HepG2 (cell line): Measurements from ENCODE around the gene ABCB8. TPM values are rescaled to one million over a fixed set of nuclear protein-coding genes. Genes with fewer than 3 reads are reported as not detected.

Experiments used
- ATAC-seq: fragments of 200-7000 bp; cut with Tn5 transposase; 3 replicates; pipeline ENCODE4 v1.9.1; 2020; ENCODE audit warnings: mild to moderate bottlenecking, moderate library complexity
- BruUV-seq: library from RNA; stranded (reverse); fragments of 400-500 nt; replicated peaks from 2 replicates; lab custom pipeline; 2021; lab: Mats Ljungman, UMichigan
- CTCF ChIA-PET: fragments of 300-600 bp; formaldehyde crosslinking; extraction: SDS; loops from one replicate; lab custom pipeline; 2021; ENCODE audit warnings: low total read pairs, inconsistent platforms, low intra/inter-chr PET ratio; lab: Yijun Ruan, JAX
- POLR2A ChIA-PET: fragments of 350-600 bp; sonication (Branson Sonifier 250); formaldehyde crosslinking; loops from one replicate; lab custom pipeline; 2020; ENCODE audit warnings: antibody characterized with exemption, inconsistent platforms; lab: Yijun Ruan, JAX
- DNase-seq: peaks from one replicate; pipeline ENCODE4 v3.0.0-alpha.2; 2015; ENCODE audit warnings: low spot score
- FAIRE-seq: peaks from 3 replicates; lab custom pipeline; 2011; peaks lifted over from hg19 to GRCh38; lab: Jason Lieb, UNC
- H2AFZ ChIP-seq: one replicate; pipeline ENCODE4 v1.6.1; 2011; ENCODE audit warnings: low read length, inconsistent platforms
- H3K27ac ChIP-seq: fragments of 300-600 bp; 3 replicates; pipeline ENCODE4 v1.8.0; 2011; ENCODE audit warnings: mixed run types, mild to moderate bottlenecking, mixed read lengths, low read length, inconsistent platforms; ENCODE audit not compliant: insufficient read depth; ENCODE audit errors: extremely low read length
- H3K27me3 ChIP-seq, 2 experiments: fragments of 200-600 bp in 1 of 2; 2 replicates in 1 of 2; 3 replicates in 1 of 2; pipeline versions ENCODE4 v1.6.0 to v1.8.0; 2011; ENCODE audit warnings: low read length in 2 of 2, mild to moderate bottlenecking in 2 of 2, moderate library complexity in 2 of 2, inconsistent platforms in 1 of 2; ENCODE audit not compliant: insufficient read depth in 2 of 2, control insufficient read depth in 1 of 2
- H3K36me3 ChIP-seq, 2 experiments: fragments of 200-600 bp in 1 of 2; replicated peaks in 1 of 2; 2 replicates in 1 of 2; 3 replicates in 1 of 2; pipeline versions ENCODE4 v1.5.1 to v1.8.0; 2011; ENCODE audit warnings: low read length in 2 of 2, inconsistent platforms in 1 of 2; ENCODE audit not compliant: insufficient read depth in 2 of 2, control insufficient read depth in 1 of 2
- H3K4me1 ChIP-seq: 2 replicates; pipeline ENCODE4 v1.5.1; 2012; ENCODE audit warnings: low read length, inconsistent platforms; ENCODE audit not compliant: insufficient read depth
- H3K4me2 ChIP-seq: 2 replicates; pipeline ENCODE4 v1.6.0; 2011; ENCODE audit warnings: low read depth, low read length, inconsistent platforms
- H3K4me3 ChIP-seq, 3 experiments: fragments of 200-600 bp in 1 of 3; sonication (generic), shearing (Covaris generic) in 1 of 3; replicated peaks in 1 of 3; 2 replicates each; pipeline ENCODE4 v1.5.1; 2011 to 2016; ENCODE audit warnings: low read length in 3 of 3, inconsistent platforms in 2 of 3, low read depth in 2 of 3, mild to moderate bottlenecking in 2 of 3, control low read depth in 1 of 3, mixed read lengths in 1 of 3; ENCODE audit not compliant: insufficient read depth in 1 of 3
- H3K79me2 ChIP-seq: one replicate; pipeline ENCODE4 v1.6.1; 2011; ENCODE audit warnings: low read length, inconsistent platforms; ENCODE audit not compliant: insufficient read depth
- H3K9ac ChIP-seq: 2 replicates; pipeline ENCODE4 v1.6.0; 2011; ENCODE audit warnings: mild to moderate bottlenecking, low read depth, low read length, inconsistent platforms; ENCODE audit not compliant: insufficient read depth
- H3K9me3 ChIP-seq: 2 replicates; pipeline ENCODE4 v1.5.1; 2012; ENCODE audit warnings: mild to moderate bottlenecking, low read length
- H4K20me1 ChIP-seq: 2 replicates; pipeline ENCODE4 v1.6.0; 2011; ENCODE audit warnings: inconsistent platforms, mild to moderate bottlenecking, low read length, moderate library complexity; ENCODE audit not compliant: insufficient read depth
- AGO2 ChIP-seq: fragments of 200-400 bp; formaldehyde crosslinking; optimal IDR thresholded peaks from 2 replicates; pipeline ENCODE3; 2017; ENCODE audit warnings: mild to moderate bottlenecking, low read depth, low read length, moderate library complexity
- LBX2 ChIP-seq: sonication (generic); formaldehyde crosslinking; IDR thresholded peaks from 2 replicates; pipeline ENCODE4 v1.5.0; 2020; ENCODE audit warnings: missing genetic modification reagents, mild to moderate bottlenecking, borderline replicate concordance
- NAIF1 ChIP-seq: sonication (generic); formaldehyde crosslinking; IDR thresholded peaks from 2 replicates; pipeline ENCODE4 v1.5.0; 2020; ENCODE audit warnings: mild to moderate bottlenecking, missing genetic modification reagents, borderline replicate concordance
- RARA ChIP-seq: IDR thresholded peaks from 2 replicates; pipeline ENCODE4 v1.6.1; 2016; ENCODE audit warnings: missing genetic modification reagents, missing compliant biosample characterization
- RBFOX2 ChIP-seq: fragments of 200-400 bp; formaldehyde crosslinking; IDR thresholded peaks from 2 replicates; pipeline ENCODE4 v1.6.1; 2017; ENCODE audit warnings: low read depth, mild to moderate bottlenecking, low read length
- TBX3 ChIP-seq: fragments of 450-650 bp; IDR thresholded peaks from 2 replicates; pipeline ENCODE4 v1.6.1; 2017; ENCODE audit warnings: antibody characterized with exemption, mild to moderate bottlenecking, inconsistent platforms, borderline replicate concordance
- ZNF451 ChIP-seq: sonication (generic); formaldehyde crosslinking; IDR thresholded peaks from 2 replicates; pipeline ENCODE4 v1.5.0; 2020; ENCODE audit warnings: mild to moderate bottlenecking, missing genetic modification reagents
- ZNF670 ChIP-seq: sonication (generic); formaldehyde crosslinking; IDR thresholded peaks from 2 replicates; pipeline ENCODE4 v1.8.0; 2022; ENCODE audit warnings: mild to moderate bottlenecking, missing genetic modification reagents, borderline replicate concordance
- ZNF740 ChIP-seq: sonication (generic); formaldehyde crosslinking; IDR thresholded peaks from 2 replicates; pipeline ENCODE4 v1.4.0; 2020; ENCODE audit warnings: missing genetic modification reagents
- WGBS: methylation state at CpG from one replicate; pipeline ENCODE4 v1.1.6; 2017; ENCODE audit warnings: low lambda C conversion rate; 5-methylcytosine and 5-hydroxymethylcytosine counted together
- in situ Hi-C: cut with HindIII; loops from 2 replicates; pipeline ENCODE4 v1.10.0; 2017; ENCODE audit warnings: low pct_unique_long_range_greater_than_20kb; ENCODE audit not compliant: extremely low pct_ligation_motif_present
- intact Hi-C: fragments of 100-400 bp; cut with micrococcal nuclease; formaldehyde crosslinking; loops from one replicate; pipeline ENCODE4 v1.10.0; 2022; ENCODE audit not compliant: unreplicated experiment
- polyA plus RNA-seq, 8 experiments: library from polyadenylated mRNA; depleted of rRNA in 3 of 8; stranded (reverse) in 7 of 8; unstranded in 1 of 8; fragments of >200 nt; fragmentation: Illumina TruSeq in 4 of 8; extraction: Trizol in 4 of 8; gene quantifications; 2 replicates each; pipeline versions ENCODE4 v1.2.1 to v1.2.3, GENCODE V29; 2011 to 2016; ENCODE audit warnings: low read depth in 4 of 8, missing spikeins in 1 of 8, mixed read lengths in 1 of 8; ENCODE audit not compliant: insufficient read depth in 1 of 8
- total RNA-seq, 5 experiments: library from RNA; depleted of rRNA; stranded (reverse); fragments of >200 nt; fragmentation: Illumina TruSeq; extraction: Trizol; gene quantifications; 2 replicates each; pipeline ENCODE4 v1.2.3, GENCODE V29; 2016; ENCODE audit warnings: low read depth in 1 of 5

Gene ABCB8
- total and polyA plus RNA-seq, 2 of the 13 experiments (the other 11 are each of a cell fraction or from before 2014, with no cell fraction given) = 6.6 to 16.7 TPM

DNA sequence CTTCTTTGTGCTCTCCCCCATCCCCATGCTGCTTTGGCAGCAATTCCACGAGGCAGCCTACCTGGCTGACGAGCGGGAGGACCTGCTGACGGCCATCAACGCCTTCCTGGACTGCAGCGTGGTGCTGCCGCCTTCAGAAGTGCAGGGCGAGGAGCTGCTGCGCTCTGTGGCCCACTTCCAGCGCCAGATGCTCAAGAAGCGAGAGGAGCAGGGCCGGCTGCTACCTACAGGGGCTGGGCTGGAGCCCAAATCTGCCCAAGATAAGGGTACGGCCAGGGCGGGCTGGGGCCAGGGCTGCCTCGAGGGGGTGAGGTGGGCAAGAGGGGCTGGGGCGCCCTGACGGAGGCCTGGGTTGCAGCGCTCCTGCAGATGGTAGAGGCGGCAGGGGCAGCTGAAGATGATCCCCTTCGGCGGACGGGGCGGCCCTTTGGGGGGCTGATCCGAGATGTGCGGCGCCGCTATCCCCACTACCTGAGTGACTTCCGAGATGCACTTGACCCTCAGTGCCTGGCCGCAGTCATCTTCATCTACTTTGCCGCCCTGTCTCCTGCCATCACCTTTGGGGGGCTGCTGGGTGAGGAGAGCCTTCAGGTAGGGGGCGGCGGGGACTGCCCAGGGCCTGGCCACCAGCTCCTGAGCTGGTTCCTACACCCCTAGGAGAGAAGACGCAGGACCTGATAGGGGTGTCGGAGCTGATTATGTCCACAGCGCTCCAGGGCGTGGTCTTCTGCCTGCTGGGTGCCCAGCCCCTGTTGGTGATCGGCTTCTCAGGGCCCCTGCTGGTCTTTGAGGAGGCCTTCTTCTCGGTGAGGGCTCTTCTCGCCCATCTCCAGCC is 43.0 kb downstream of the ABCB8 start:
- H3K4me2 ChIP-seq = no peak overlapping the region
- ATAC-seq (no peak), FAIRE-seq (no peak), DNase-seq (no peak)
- H3K9ac ChIP-seq = no peak overlapping the region
- H3K36me3 ChIP-seq = peaks cover 26 to 80% of the 10 kb centered on the region in 2 experiments
- H3K4me1 ChIP-seq = no peaks in the 10 kb centered on the region
- H3K79me2 ChIP-seq = no peaks in the 10 kb centered on the region
- no peak overlapping the region for H3K27ac ChIP-seq
- no peaks in the 10 kb centered on the region for H3K9me3 ChIP-seq
- intact Hi-C loops = no loop called here
- ChIA-PET POLR2A (interaction anchor here (2.2 to 3.4 kb wide), 2 partner anchors 9 to 10 kb away, joined by 7 to 30 read pairs; partner anchors contain the start of gene FASTK), CTCF (no interaction called here)
- no peak overlapping the region for H2AFZ ChIP-seq
- WGBS = 97% methylated on average over 24 of the region's 39 CpGs
- H3K27me3 ChIP-seq = no peaks in the 10 kb centered on the region
- no peak overlapping the region for H3K4me3 ChIP-seq
- BruUV-seq = no TSS peak
- no peaks in the 10 kb centered on the region for H4K20me1 ChIP-seq
- in situ Hi-C loops = no loop called here
- TF ChIP-seq AGO2 = peak; percentile 48
- TF ChIP-seq LBX2 (CRISPR knock-in tag) = no peak

DNA sequence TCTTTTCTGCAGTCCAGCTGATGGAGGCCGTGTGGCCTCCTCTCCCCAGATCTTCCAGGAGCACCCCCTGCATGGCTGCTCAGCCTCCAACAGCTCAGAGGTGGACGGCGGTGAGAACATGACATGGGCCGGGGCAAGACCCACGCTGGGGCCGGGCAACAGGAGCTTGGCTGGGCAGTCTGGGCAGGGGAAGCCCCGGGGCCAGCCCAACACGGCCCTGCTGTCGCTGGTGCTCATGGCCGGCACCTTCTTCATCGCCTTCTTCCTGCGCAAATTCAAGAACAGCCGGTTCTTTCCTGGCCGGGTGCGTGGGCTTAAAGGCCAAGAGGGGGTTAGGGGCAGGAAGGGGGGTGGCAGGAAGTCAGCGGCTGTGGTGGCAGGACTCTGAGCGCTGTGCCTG is 45.7 kb downstream of the ABCB8 start:
- BruUV-seq = no TSS peak
- H3K4me2 ChIP-seq = no peak overlapping the region
- no peak overlapping the region for H2AFZ ChIP-seq
- intact Hi-C loops (no loop called here), in situ Hi-C loops (no loop called here)
- no peak overlapping the region for H3K27ac ChIP-seq
- DNase-seq = no peak
- no peaks in the 10 kb centered on the region for H3K27me3 ChIP-seq
- no peak overlapping the region for H3K4me3 ChIP-seq
- H3K9me3 ChIP-seq = no peaks in the 10 kb centered on the region
- no peak for FAIRE-seq
- H3K4me1 ChIP-seq = peaks cover 3% of the 10 kb centered on the region
- POLR2A ChIA-PET = interaction anchor here (3.4 kb wide), 1 partner anchor 11 kb away, joined by 30 read pairs; no protein-coding TSS in a partner anchor
- 97% methylated on average over 10 of the region's 17 CpGs for WGBS
- CTCF ChIA-PET = no interaction called here
- no peaks in the 10 kb centered on the region for H4K20me1 ChIP-seq
- H3K9ac ChIP-seq = no peak overlapping the region
- H3K79me2 ChIP-seq = peaks cover 2% of the 10 kb centered on the region
- TF ChIP-seq AGO2 = peak; percentile 57
- TF ChIP-seq ZNF451 (CRISPR knock-in tag) = no peak
- TF ChIP-seq RBFOX2 = peak; percentile 52
- no peak for TF ChIP-seq ZNF740
- no peak for TF ChIP-seq RARA (CRISPR knock-in tag)
- TF ChIP-seq ZNF670 (CRISPR knock-in tag) = no peak
- TF ChIP-seq TBX3 = no peak
- TF ChIP-seq NAIF1 (CRISPR knock-in tag) = no peak
- H3K36me3 ChIP-seq = peaks cover 20 to 57% of the 10 kb centered on the region in 2 experiments
- ATAC-seq = no peak
